ENCODE measurements around the gene CNEP1R1. TPM values are rescaled to one million over a fixed set of nuclear protein-coding genes. Genes with fewer than 3 reads are reported as not detected.
A peak's percentile ranks its signal among the peaks of the same experiment; 100 is the strongest.

Gene CNEP1R1
- total RNA-seq, 1 experiment from 2014 or later: 18.5 TPM

DNA sequence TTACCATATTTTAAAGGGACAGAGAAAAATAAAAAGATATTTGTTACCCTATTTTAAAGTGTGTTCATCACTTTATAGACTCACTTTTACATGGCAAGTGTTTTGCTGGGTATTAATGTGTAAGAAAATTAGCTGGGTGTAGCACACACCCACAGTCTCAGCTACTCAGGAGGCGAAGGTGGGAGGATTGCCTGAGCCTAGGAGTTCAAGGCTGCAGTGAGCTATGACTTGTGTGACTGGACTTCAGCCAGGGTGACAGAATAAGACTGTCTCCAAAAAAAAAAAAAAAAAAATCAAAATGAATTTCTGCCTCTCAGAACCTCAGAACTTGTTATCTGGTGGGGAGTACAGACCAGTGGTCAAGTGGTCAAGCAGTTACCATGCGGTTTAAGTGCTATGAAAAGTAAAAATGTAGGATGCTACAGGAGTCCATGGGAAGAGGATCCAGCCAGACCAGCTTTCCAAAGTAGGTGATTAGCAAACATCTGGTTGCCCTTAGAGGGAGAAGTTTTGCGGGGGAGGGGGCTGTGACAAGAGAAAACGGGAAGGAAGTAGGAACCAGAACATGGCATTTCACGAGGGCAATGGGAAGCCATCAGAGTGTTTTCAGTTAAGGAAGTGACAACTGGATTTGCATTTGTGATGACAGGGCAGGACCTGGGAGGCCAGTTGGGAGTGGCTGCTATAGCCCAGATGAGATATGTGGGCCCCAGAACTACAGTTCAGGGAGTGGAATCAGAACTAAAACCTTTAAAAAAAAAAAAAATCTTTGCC lies 13.9 kb downstream of the CNEP1R1 start:
- Mint-ChIP-seq H3K27ac (peak overlapping the region in 2 of 3 experiments; percentile 2 to 18; a peak in 2 of 7 replicates), H3K36me3 (ENCODE audit: insufficient read depth in 1 of 3, low read depth in 3 of 3) (peaks cover 5 to 24% (median 6%) of the 10 kb centered on the region in 3 experiments; a peak in 6 of 7 replicates), H3K4me3 (no peak overlapping the region), H3K27me3 (ENCODE audit: low read depth) (peaks cover 3% of the 10 kb centered on the region; the same call in 1 of the 2 replicates), H3K4me1 (peaks cover 4 to 5% of the 10 kb centered on the region in 2 experiments), H3K9me3 (no peaks in the 10 kb centered on the region)
- Histone ChIP-seq H3K9ac (ENCODE audit: extremely low read depth, insufficient read length, low read length) (no peak overlapping the region), H2BK15ac (ENCODE audit: low read depth, low read length) (no peak overlapping the region), H2AFZ (ENCODE audit: low read length) (no peak overlapping the region), H4K20me1 (ENCODE audit: control insufficient read depth, insufficient read depth, insufficient read length) (no peaks in the 10 kb centered on the region), H2BK20ac (ENCODE audit: low read depth, low read length, poor library complexity, severe bottlenecking) (no peak overlapping the region), H2BK120ac (ENCODE audit: low read depth, low read length, poor library complexity, severe bottlenecking) (no peak overlapping the region), H3K4me1 (ENCODE audit: insufficient read depth, low read length) (peaks cover 2% of the 10 kb centered on the region; the same call in 1 of the 2 replicates), H3K4me2 (ENCODE audit: insufficient read depth, insufficient read length, low read length) (no peak overlapping the region), H3K27ac (ENCODE audit: insufficient read length, low read depth, low read length) (no peak overlapping the region), H3K27me3 (ENCODE audit: insufficient read depth, low read length) (no peaks in the 10 kb centered on the region), H3T11ph (ENCODE audit: low read length) (no peak overlapping the region), H3K4ac (ENCODE audit: low read depth, low read length) (no peak overlapping the region), H3K79me1 (ENCODE audit: insufficient read depth, low read depth, low read length, poor library complexity, severe bottlenecking) (no peaks in the 10 kb centered on the region), H3K79me2 (ENCODE audit: insufficient read depth, low read length) (no peaks in the 10 kb centered on the region), H2BK5ac (ENCODE audit: insufficient read length, low read length) (no peak overlapping the region), H3K9me3 (ENCODE audit: control insufficient read depth, low read depth, low read length) (no peaks in the 10 kb centered on the region), H4K5ac (ENCODE audit: insufficient read length, low read depth, low read length) (no peak overlapping the region), H2BK12ac (ENCODE audit: insufficient read length, low read depth, low read length) (no peak overlapping the region), H4K8ac (replicated peaks; ENCODE audit: insufficient read length, low read depth, low read length) (no peak overlapping the region), H3K23me2 (ENCODE audit: insufficient read length, low read depth, low read length, poor library complexity, severe bottlenecking) (no peaks in the 10 kb centered on the region), H3K23ac (ENCODE audit: insufficient read length, low read depth, low read length) (no peak overlapping the region), H3K18ac (ENCODE audit: insufficient read length, low read depth, low read length) (no peak overlapping the region), H3K14ac (ENCODE audit: insufficient read depth, low read length) (no peak overlapping the region), H4K91ac (ENCODE audit: insufficient read length, low read depth, low read length) (no peak overlapping the region), H3K56ac (ENCODE audit: insufficient read length, low read depth, low read length) (no peak overlapping the region), H2AK5ac (ENCODE audit: insufficient read length, low read length) (no peak overlapping the region)
- no peak for DNase-seq
- no CpG with 5 or more reads among the region's 5 CpGs for WGBS (ENCODE audit: extremely low coverage, insufficient read length, low lambda C conversion rate)
- TF ChIP-seq, protein P1, sequence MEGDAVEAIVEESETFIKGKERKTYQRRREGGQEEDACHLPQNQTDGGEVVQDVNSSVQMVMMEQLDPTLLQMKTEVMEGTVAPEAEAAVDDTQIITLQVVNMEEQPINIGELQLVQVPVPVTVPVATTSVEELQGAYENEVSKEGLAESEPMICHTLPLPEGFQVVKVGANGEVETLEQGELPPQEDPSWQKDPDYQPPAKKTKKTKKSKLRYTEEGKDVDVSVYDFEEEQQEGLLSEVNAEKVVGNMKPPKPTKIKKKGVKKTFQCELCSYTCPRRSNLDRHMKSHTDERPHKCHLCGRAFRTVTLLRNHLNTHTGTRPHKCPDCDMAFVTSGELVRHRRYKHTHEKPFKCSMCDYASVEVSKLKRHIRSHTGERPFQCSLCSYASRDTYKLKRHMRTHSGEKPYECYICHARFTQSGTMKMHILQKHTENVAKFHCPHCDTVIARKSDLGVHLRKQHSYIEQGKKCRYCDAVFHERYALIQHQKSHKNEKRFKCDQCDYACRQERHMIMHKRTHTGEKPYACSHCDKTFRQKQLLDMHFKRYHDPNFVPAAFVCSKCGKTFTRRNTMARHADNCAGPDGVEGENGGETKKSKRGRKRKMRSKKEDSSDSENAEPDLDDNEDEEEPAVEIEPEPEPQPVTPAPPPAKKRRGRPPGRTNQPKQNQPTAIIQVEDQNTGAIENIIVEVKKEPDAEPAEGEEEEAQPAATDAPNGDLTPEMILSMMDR (conservative IDR thresholded peaks at IDR 0.05): no peak

Data from H9 (cell line).